Activated T-cell treated with anti-CD3 and anti-CD28 coated beads for 48 hours (primary cell): ENCODE measurements around the gene MANBA.
"Not testable (repeated sequence)": the region's sequence is repeated elsewhere in the genome, so short reads cannot be mapped to it uniquely, and the experiment has no call there.

ENCODE experiments used
- DNase-seq: peaks from one replicate; pipeline ENCODE4 v3.0.0-alpha.2; 2020; ENCODE audit warnings: low read depth

MANBA gene

DNA sequence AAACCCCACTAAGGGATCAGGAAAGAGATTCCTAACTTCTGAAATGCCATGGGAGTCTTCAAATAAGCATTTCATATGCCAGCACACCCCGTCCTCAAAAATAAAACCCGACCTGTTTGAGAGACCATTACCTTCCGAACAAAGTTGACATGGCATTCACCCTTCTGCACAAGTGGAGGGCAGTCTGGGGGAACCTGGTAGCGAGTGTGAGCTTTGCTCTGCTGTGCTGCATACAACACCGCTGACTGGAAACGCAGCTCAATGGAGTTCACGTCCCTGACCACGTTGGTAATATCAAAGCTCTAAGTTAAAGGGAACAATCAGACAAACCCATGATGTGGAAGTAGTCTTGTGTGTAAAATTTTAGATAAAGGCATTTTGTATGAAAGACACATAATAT is 38.0 kb downstream of the MANBA start:
- DNase-seq: no peak

DNA sequence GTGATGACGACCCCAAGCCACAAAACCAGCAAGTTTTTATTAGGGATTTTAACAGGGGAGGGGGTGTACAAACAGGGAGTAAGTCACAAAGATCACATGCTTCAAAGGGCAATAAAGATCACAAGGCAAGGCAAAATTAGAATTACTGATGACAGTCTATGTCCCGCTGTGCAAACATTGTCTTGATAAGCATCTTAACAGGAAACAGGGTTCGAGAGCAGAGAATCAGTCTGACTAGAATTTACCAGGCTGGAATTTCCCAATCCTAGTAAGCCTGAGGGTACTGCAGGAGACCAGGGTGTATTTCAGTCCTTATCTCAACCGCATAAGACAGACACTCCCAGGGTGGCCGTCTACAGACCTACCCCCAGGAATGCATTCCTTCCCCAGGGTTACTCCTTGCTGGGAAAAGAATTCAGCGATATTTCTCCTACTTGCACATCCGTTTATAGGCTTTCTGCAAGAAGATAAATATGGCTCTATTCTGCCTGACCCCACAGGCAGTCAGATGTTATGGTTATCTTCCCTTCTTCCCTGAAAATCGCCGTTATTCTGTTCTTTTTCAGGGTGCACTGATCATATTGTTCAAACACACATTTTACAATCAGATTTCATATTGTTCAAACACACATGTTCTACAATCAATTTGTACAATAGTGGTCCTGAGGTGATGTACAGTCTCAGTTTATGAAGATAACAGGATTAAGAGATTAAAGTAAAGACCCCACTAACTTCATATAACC is 41.8 kb downstream of the MANBA start:
- DNase-seq: not testable (repeated sequence)

DNA sequence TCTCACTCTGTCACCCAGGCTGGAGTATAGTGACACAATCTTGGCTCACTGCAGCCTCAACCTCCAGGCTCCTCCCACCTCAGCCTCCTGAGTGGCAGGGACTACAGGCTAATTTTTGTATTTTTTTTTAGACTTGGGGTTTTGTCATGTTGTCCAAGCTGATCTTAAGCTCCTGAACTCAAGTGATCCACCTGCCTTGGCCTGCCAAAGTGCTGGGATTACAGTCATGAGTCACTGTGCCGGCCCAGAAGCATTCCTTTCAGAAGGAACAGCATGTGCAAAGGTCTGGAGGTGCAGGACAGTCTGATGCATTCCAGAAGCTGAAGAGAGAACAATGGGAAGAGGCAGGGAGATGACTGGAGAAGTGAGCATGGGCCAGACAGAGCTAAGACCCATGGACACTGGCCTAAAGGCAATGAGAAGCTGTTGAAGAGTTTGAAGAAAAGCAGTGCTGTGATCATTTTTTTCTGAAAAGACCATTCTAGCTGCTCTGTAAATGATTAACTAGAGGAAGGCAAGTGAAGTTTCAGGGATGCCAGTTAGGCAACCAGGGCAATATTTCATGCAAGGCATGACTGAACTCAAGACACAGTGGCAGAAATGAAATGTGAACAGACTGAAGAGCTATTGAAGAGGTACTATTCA is 43.2 kb downstream of the MANBA start:
- DNase-seq: no peak

DNA sequence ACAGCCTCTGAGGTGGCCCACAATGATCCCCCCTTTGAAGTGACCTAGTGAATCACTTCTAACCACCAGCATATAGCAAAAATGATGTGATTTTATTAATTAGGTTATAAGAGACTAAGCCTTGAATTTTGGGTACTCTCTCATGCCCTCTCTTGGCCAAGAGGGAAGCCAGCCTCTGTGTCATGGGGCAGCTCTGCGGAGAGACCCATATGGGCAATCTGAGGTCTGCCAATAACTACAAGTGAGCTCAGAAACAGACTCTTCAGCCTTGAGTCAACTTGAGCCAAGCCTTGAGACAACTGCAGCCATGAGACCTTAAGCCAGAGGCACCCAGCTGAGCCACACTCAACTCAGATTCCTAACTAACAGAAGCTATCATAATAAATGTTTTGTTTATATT is 45.7 kb downstream of the MANBA start:
- DNase-seq: no peak

DNA sequence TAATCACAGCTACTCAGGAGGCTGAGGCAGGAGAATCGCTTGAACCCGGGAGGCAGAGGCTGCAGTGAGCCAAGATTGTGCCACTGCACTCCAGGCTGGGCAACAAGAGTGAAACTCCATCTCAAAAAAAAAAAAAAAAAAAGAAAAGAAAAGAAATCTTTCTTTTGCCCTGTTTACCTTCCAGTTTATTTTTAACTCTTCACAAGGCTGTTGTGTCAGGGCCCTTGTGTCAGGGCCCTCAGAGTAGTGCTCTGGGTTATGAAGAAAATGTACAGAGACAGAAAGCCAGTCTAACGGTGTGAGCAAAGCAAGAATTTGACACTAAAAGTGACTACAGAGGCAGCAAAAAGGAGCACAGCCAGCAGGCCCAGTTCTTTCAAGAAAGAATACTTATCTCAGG is 47.0 kb downstream of the MANBA start:
- not testable (repeated sequence) for DNase-seq

DNA sequence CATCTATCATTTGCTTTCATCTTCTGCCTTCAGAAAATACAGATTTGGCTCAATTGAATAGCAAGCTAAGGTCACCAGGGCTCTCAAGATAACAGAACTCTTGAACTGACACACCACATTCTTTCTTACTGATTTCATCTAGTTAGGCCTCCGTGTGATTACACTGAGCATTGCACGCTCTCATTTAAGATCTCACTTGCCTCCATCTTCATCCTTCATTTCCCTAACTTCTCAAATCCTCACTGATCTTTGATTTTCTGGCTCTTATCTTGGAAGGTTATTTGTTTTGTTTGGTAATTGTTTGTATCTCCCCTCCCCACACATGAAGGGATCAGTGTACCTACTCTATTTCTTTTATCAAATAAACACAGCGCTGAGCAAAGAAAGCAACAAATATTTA is 47.7 kb downstream of the MANBA start:
- DNase-seq: no peak

DNA sequence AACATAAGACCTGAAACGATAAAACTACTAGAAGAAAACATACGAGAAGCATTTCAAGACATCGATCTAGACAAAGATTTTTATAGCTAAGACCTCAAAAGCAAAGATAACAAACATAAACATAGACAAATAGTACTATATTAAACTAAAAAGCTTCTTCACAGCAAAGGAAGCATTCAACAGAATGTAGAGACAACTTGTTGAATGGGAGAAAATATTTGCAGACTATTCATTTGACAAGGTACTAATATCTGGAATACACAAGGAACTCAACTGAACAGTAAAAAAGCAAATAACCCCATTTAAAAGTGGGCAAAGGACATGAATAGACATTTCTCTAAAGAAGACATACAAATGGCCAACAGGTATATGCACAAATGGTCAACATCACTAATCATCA is 49.8 kb downstream of the MANBA start:
- no peak for DNase-seq

DNA sequence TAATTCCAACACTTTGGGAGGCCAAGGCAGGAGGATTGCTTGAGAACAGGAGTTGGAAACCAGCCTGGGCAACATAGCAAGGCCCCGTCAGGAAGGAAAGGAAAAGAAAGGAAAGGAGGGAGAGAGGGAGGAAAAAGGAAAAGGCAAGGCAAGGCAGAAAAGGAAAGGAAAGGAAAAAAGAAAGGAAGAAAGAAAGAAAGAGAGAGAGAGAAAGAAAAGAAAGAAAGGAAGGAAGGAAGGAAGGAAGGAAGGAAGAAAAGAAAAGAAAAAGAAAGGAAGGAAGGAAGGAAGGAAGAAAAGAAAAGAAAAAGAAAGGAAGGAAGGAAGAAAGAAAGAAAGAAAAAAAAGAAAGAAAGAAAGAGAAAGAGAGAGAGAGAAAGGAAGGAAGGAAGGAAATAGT is 51.7 kb downstream of the MANBA start:
- DNase-seq: not testable (repeated sequence)

DNA sequence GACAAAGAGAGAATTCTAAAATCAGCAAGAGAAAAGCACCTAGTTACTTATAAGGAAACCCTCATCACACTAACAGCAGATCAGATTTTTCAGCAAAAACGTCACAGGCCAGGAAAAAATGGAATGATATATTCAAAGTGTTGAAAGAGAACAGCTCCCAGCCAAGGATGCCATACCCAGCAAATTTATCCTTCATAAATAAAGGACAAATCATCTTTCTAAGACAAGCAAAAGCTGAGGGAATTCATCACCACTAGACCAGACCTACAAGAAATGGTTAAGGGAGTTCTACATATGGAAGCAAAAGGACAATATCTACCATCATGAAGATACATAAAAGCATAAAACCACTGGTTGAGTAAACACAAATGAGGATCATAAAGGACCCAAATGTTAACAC is 53.6 kb downstream of the MANBA start:
- no peak for DNase-seq

DNA sequence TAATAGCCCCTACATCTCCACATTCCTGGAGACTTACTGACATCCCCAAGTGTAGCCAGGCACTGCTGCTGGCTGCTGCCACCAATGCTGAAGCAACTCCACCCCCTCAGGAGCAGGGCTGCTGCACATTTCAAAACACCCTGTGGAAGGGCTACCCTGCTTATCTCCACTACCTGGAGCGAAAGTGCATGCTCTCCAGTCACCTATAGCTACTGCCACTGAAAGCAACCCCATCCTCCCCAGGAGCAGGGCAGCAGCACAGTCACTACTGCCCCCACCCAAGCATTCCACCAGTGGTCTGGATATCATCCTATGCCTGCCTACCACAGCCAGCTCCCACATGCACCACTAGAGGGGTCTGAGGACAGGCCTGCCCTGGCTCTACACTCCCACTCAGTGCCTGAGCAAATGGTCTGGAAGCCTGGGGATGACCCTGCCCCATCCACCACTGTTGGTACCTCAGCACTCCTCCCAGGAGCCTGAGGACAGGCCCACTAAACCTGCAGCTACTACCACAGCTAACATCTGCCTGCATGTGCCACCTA is 55.3 kb downstream of the MANBA start:
- no peak for DNase-seq

DNA sequence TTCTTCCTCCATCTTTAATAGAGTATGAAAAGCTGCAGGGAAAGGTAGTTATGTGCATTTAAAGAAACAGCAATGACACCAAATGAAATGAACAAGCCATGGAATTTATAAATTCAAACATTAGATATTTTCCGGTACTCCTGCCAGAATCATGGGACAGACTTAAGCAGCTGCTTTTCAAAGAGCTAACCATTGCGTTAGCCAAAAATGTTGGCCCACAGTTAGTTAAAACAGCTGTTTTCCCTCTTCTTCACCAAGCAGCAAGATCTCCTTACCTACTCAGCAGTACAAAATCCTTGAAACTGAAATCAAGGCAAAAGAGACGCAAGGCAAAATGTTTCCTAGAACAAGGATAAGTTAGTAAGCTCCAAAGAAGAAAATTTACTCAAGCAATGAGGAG is 64.0 kb downstream of the MANBA start:
- DNase-seq: no peak

DNA sequence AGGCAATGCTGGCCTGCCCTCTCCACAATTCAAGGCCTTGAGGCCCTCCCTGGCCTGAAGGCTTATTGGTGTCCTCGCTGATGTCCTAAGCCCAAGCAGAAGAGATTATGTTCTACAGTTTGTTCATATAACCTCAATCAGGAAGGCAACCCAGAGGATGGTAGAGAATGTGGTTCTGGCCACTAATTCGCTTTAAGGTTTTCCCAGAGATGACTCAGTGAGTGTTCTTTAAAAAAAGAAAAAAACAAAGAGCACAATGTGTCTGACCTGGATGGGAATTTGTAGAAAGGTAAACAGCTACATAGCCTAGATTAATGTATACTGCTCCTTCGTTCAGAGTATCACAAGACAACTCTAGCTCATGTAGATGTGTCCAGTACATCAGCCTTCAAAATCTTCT is 66.0 kb downstream of the MANBA start:
- no peak for DNase-seq

DNA sequence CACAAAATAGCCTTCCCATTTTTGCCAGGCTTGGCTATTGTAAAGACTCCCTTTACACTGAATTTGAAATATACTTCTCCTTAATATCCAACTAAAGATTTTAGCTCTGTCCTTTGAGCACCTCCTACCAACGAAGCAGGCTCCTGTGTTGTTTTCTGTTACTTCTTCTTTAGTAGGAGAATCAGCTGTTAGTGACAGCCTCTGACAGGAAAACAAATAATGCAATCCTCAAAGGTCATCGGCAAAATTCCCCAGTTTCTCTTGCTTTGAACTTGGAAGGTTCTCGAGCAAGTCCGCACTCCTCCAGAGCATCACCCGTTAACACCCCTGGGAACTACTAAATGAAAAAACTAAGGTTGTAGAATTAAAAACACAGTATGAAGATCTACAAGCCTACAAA is 66.9 kb downstream of the MANBA start:
- DNase-seq: no peak

DNA sequence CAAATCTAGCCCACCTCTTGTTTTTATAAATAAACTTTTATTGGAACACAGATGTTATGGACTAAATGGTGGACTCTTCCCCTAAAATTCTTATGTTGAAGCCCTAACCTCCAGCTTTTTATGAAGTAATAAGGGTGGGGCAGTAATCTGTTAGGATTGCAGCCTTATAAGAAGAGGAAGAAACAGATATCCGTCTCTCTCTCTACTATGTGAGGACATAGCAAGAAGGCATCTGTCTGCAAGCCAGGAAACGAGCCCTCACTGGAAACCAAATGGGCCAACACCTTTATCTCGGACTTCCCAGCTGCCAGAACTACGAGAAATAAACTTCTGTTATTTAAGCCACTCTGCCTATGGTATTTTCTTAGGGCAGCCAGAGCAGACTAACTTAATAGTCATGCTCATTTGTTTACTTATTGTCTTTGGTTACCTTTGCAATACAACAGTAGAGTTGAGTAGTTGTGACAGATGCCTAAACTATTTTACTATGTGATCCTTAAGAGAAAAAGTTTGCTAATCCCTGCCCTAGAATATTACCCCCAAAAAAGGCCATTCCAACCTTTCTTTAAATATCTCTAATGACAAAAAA is 67.4 kb downstream of the MANBA start:
- DNase-seq: no peak

DNA sequence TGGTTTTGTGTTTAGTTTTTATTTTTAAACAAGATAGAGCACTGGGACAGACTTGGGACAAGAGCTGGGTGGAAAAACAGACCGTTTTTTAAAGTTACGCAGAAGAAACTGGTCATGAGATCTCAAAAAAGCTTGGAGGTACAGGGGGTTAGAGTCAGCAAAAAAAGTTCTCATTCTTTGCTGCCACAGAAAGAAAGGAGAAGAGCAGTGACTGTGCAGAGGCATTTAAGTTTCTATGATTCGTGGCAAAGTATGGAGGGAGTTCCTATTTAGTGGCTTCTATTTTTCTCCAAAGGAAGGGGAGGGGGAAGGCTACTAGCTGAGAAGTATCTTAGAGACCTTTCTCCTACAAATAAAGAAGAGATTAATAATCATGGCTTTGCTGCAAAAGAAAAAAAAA is 68.3 kb downstream of the MANBA start:
- no peak for DNase-seq

DNA sequence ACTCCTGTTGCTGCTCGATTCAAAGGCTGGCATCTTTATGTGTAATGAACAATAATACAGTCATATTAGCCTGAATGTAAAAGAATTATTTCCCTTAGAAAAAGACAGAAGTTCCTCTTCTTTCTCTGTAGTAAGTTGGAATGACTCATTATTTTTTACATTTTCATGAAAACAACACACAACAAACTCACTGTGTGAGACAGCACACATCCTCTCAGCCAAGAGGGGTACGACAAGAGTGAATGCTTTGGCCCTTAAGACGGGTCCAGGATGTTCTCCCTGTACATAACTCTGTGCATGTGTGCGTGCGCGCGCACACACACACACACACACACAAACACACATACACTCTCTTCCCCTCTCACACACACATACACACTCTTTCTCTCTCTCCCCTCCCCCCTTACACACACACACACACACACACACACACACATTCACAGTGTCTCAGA is 72.8 kb downstream of the MANBA start:
- DNase-seq: no peak

DNA sequence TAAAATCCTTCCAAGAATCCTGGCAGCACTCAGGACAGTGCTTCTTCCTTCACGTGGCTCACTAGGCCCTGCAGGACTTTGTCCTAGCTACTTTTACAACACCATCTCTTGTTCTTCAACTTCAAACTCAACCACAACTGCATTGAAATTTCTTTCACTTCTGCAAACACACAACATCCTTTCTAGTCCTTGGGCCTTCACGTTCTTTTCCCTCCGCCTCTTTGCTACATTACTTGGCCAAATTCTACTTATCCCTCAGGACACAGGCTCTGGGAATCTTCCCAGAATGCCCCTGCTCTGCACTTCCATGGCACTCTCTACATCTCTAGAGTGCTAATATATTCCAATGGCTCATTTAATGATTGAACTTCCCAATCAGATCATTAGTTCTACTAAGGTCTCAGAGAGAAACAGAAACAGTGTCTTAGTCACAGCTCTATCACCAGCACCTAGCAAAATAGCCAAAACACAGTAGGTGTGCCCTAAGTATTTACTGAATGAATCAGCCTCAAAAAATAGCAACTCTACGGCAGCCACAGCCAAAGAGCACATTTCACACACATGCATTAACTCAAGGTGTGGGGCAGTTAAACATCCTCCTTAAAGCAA is 73.3 kb downstream of the MANBA start:
- no peak for DNase-seq

DNA sequence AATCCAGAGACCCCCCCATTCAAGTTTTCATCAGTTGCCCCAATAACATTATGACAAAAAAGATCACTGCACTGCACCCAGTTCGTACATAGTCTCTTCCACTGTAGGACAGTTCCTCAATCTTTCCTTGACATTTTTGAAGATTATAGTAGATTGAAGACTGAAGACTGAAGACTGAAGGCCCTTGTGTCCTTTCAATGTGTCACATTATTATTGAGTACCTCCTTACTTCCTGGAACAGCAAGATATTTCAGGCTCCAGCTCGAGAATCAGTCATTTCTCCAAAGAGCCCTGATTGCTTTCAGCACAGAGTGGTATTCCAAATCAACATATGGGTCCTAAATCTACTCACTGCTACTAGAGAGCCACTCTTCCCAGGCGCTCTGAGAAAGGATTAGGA is 75.0 kb downstream of the MANBA start:
- no peak for DNase-seq

DNA sequence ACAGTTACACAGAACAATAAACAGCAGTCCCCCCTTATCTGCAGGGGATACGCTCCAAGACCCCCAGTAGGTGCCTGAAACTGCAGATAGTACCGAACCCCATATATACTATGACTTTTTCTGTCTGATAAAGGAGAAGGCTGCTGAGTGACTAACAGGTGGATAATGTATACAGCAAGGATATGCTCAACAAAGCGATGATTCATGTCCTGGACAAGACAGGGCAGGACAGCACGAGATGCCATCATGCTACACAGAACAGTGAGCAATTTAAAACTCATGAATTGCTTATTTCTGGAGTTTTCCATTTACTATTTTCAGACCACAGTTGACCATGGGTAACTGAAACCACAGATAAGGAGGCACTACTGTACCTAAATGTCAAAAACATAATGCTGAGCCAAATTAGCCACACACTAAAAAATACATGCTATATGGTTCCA is 76.1 kb downstream of the MANBA start:
- no peak for DNase-seq

DNA sequence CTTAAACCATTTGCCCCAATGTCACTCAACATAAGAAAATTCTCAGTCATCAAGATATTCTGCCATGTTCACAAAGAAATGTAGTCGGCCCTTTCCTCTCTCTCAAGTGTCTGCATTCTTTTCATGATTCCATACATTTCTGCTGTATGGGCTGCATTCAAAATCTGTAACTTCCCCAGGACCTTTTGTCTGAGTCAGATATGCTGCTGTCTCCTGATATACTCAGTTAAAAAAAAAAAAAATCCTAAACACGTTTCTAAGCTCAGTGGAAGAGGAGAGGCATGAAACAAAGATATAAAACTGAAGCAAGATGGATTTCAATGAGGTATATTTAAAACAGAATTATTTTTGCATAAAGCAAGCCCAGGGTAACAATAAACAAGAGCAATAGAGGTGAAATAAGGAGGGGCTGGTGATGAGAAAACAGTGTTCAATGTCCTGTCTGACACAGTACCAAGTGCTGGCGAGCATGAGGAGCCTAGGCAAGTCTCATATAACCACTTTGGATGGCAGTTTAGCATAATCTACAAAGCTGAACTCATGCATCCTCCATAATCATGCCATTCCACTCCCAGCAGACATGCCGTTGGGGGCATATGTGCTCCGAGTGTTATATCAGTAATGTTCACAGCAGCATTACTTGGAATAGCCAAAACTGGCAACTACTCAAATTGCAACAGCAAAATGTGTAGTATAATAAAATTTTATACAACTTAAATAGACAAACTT is 76.7 kb downstream of the MANBA start:
- DNase-seq: no peak

DNA sequence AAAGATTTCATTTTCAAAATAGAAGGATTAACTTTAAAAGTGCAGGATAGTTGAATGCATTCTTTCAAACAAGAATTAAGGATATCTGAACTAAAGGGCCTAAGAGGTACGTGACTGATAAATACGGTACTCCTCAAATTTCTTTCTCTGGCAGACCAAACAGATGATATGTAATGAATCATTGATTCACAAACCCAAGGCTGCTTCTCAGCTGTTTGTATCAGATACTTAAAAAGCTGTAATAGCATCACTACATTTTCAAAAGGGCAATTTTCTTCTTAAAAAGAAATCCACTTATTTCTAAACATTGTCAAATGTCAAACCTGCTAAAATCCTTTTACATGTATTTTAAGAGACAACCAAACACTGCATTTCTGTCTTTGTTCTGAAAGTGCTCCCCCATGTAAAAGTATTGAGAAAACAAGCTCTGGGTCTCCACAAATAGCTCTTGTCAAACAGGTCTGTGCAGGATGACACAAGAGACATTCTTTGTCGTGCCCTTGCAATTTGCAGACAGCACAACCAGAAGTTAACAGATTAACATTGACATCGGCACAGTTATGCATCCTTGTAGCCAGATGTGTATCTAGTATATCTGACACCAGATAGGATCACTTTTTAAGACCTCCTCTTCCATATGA is 82.0 kb downstream of the MANBA start:
- no peak for DNase-seq

DNA sequence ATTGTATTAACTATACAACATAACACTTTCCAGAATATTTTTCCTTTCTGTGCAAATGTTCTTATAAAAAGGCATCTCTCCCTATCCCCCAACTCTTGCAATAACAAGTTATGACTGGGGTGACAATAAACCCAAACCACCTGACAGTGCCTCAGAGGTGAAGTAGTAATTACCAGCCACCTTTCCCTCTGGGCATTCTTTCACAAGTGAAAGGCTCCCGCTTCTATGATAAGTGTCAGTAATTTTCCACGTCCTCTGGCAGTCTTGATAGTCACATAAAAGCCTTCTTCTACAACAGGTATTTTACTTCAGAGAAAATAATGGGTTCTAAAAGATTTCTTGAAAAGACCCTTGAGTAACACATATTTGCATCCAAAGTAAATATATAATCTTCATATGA is 82.7 kb downstream of the MANBA start:
- no peak for DNase-seq
